DMS53 treated with DMSO at 0.1 percent for 48 hours (cell line): ENCODE measurements around the gene ATAD3A.

Source experiments
- DNase-seq: peaks from one replicate; lab custom pipeline; 2025; ENCODE audit not compliant: unreplicated experiment; lab: John Stamatoyannopoulos, UW

The ATAD3A gene

DNA sequence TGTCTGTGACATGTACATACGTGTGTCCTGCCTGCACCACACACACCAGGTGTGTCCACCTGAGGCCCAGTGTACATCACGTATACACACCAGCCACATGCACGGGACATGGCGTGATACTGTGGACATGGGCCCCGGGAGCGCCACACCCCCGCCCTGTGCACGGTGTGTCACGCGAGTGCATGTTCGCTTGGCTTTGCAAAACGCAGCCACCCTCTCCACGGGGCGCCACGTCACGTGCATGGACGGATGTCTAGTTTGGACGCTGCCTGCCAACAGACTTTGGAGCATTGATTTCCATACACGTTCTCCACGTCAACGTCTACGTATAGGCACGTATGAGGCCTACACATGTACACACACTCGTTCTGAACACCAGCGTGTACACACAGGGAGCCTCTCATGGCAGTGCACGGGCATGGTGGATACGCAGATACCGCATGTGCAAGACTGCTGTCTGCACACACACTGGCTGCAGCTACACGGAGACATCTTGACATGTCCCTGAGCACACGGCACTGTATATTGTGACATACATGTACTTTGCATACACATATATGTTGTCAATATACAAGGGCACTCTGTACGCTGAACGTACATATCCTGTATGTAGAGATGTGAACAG is 25.8 kb downstream of the ATAD3A start:
- DNase-seq: no peak

DNA sequence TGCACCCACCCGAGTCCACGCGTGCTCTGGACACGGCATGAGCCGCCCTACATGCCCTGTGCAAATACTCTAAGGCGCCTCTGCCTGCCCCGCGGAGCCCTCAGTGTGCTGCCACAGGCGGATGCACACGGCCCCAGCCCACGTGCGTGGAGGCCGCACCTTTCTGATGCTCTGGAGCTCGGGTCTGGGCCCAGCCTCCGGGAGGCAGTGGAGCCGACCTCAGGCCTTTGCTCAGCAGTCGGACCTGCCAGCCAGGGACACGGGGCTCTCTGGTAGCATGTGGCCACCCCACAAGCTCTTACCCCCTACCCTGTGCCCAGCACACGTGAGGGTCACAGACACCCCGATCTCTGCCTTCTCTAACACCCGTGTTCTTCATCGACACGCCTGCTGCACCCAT is 26.4 kb downstream of the ATAD3A start:
- DNase-seq: no peak

DNA sequence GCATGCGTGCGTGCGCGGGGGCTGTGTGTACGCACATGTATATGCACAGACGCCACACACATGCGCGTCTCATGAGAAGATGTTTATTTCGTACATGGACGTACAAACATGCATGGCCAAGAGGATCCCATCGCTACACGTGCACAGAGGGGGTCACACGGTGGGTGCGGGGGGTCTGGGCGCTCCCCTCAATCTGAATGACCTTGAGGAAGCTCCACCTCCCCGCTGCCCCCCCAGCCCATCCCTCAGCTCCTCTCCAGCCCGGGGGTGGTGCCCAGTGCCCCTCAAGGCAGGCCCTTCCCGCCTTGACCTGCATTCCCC is 27.0 kb downstream of the ATAD3A start:
- no peak for DNase-seq

DNA sequence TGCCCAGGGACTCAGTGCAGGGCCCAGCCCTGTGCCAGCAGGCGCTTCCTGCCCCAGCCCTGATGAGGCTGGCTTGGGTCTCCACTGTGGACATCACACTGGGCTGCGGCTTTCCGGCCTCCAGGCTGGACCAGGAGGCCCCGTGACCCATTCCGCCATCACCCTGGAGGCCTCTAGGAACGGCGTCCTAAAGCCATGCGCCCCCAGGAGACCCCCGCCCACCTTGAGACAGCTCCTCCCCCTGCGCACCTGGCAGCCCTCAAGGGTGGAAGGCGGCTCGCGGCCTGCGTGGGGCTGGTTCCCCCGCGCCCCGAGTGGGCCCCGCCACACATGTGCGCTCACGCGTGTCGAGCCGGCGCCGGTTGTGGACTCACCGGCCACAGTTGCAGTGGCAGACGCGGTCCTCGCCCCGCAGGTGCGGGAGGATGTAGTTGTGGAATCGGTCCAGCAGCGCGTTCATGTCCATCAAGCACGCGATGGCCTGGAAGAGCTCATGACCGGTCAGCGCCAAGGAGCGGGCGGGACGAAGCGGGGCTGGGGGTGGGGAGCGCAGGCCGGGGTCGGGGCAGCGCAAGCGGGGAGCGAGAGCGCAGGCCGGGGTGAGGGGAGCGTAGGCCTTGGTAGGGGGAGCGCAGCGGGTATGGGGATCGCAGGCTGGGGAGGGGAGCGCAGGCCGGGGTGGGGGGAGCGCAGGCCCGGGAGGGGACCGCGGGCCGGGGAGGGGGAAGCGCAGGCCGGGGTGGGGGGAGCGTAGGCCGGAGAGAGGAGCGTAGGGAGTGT is 27.5 kb downstream of the ATAD3A start:
- DNase-seq: no peak

DNA sequence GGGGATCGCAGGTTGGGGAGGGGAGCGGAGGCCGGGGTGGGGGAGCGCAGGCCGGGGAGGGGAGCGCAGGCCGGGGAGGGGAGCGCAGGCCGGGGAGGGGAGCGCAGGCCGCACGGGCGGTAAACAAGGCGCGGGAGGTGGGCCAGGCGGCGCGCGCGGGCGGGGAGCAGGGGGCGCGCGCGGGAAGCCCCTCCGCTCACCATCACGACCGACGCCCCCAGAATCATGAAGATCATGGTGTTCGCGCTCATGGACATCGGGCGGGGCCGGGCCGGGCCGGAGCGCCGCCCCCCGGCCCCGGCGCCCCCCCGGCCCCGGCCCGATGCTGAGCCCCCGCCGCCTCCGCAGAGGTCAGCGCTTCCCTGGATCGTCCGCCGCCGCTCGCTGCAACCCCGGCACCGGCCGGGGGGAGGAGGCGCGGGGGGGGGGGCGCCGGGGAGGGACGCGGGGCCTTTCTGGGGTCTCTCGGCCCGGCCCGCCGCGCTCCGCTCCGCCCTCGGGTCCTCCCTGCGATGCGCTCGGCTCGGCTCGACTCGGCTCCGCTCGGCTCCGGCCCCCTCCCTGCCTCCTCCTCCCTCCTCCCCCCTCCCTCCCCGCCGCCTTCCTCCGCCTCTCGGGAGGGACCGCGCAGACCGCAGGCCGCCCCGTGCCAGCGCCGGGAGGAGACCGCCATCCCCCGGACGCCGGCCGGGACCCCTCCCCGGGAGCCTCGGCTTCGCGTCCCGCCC is 28.3 kb downstream of the ATAD3A start, which contains the start of gene TMEM240:
Gene TMEM240 (minus strand): TSS at position 535 of the 728 bp plus-strand sequence. CDS start 278 bp downstream, at position 257.
- no peak for DNase-seq

DNA sequence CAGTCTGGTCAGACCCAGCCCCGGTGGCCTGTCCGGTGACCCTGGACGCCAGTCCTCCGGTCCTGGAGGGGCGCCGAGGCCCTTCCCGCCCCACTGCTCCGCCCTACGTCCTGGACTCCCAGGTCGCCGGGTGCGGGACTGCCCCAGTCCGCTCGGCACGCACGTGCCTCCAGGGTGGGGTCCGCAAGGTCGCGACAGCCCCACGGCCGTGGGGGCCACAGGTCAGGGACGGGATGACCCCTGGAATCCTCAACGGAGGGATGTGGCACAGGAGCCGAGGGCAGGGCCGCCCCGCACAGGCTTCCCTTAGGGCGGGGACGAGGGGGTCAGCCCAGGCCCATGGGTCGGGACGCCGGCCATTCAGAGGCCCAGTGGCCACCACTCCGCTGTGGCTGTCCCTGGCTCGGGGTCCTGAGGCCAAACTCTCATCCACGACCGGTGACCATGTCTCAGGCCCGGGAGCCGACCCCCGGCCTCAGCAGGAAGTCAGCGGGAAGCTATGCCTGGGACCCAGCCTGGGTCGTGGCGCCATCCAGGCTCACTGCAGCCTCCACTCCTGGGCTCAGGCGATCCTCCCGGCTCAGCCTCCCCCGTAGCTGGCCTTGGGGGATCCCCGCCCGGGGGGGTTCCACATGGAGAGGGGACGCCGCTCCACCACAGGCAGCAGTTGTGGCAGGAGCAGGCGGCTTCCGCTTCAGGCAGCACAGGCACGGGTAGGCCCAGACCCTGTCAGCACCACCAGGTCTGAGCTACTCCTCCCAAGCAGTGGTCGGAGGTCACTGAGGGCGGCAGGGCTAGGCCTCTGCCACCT is 29.1 kb downstream of the ATAD3A start:
- DNase-seq: no peak

DNA sequence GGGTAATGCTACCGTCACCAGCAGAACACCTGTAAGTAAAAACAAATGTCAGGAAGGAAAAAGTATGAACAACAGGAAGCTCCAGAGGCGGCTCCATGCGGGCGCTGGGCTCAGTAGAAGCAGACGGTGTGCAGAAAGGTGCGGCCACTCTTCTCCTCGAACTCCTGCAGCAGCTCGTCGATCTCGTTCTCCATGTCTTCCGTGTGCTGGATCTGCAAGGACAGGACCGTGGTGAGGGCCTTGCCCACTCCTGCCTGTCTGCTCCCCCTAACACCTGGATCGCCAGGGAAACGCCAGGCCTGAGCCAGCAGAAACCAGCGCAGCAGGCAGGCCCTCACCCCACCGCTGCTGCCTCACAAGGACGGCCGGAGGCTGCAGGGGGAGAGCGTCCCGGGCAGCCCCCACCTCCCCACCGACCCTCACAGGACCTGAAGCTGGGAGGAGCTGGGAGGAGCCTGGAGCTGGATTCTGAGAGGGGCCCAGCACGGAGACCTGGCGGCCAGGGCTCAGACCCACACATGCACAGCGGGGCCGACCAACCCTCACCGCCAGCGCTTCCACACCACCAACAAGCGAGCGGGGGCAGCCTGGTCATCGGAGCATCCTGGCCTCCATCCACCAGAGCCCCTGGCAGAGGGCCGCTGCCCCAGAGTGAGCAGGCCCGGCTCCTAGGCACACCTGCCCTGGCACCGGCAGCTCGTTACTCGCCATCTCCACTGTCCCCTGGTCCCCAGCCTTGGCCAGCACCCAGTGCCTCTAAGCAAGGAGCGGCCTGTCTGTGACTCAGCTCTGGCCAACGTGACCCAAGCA is 30.2 kb downstream of the ATAD3A start:
- no peak for DNase-seq

DNA sequence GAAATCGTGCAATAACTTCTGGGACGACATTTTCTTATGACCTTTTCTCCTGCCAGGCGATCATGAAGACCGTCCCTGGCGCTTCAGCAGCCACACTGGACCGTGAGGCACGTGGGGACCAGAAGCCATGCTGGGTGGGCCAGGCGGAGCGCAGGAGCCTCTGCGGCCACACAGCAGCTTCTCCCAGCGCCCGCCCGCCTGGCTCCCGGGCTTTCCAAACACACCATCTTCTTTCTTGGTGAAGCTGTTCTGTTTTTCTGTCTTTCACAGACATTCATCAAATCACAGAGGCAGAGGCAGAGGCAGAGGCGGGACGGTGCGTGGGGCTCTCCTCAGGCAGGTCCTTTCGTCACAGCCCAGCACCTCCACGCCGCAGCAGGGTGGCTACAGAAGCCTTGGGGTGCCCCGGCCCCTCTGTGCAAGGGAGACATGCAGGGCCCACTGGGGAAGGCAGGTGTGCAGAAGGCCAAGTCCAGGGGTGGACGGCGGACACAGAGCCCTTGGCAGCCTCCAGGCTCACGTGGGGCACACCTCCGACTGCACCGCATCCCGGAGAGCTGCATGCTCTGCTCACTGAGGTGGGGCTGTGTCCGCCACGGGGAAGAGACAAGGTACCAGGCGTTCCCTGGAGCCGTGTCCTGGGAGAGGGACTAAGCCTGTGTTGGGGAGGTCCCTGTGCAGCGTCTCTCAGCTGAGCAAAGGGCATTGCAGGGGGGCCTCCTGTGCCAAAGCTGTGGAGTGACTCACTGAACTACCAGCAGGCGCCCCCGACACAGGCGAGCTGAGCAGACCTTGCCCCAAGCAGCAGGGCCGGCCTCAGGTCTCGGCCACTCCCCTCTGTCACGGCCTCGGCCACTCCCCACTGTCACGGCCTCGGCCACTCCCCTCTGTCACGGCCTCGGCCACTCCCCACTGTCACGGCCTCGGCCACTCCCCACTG is 31.1 kb downstream of the ATAD3A start:
- no peak for DNase-seq

DNA sequence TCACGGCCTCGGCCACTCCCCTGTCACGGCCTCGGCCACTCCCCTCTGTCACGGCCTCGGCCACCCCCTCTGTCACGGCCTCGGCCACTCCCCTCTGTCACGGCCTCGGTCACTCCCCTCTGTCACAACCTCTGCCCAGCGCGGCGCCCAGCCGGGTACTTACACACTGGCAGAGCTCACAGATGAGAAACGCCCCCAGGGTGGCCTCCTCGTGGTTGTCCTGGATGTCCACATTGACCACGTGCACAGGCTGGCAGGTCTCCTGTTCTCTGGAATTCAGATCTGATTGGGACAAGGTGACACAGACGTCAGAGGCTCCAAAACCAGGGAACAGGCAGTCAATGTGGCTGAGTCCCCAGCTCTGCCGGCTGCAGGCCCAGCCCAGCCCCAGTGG is 31.7 kb downstream of the ATAD3A start:
- DNase-seq: no peak

DNA sequence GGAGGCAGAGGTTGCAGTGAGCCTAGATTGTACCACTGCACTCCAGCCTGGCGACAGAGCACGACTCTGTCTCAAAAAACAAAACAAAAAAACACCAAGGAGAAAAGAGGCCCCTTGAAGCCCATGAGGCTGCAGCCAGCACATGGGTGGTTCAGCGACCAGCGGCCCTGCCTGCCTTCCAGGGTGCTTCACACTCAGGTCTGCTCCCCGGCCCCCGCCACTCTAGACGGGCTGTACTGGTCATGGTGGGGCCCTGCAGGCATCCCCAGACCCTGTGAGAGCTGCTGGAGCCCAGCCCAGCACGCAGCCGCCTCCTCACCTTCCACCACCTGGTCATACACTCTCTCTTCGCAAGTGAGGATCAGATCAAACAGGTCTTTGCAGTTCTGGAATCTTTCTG is 32.6 kb downstream of the ATAD3A start:
- DNase-seq: no peak

DNA sequence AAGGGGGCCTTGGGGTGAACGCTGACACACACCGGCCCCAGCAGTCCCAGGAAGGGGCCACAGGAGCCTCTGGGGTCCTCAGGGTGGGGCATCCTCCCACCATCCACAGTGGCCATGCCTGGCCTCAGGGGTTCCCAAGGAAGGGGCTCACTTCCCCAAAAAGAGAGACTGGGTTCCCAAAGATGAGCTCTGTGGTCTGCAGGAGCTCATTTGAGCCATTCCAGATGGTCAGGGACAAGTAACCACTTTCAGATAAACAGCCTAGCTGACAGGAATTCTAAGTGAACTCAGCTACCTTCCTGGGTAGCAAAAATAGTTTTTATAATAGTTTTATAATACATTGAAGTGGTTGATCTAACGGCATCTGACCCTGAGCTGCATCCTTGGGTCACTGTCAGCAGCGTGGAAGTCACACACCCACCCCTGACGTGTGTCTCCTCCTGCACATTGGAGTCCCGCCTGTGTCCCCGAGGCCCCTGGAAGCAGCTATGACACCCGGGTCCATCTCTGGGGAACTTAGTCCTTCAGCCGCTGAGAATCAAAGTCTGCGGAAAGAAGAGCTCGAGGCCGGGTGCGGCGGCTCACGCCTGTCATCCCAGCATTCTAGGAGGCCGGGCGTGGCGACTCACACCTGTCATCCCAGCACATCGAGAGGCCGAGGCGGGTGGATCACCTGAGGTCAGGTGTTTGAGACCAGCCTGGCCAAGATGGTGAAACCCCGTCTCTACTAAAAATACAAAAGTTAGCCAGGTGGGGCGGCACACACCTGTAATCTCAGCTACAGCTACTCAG is 34.2 kb downstream of the ATAD3A start:
- no peak for DNase-seq

DNA sequence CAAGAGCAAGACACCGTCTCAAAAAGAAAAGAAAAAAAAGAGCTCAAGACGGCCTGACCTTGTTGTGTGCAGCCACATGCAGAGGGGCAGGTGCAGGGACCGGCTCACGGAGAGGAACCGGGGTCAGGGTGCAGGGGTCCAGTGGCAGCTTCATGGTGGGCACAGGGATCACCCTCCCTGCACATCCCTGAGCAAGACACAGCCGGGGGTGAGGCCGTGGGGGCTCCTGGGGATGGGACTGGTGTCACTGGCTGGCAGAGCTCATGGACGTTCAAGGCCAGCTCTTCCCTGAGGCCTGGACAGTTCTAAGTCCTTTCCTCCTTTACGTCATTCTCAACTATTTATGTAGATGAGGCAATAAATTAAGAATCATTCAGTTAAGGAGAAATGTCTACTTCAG is 35.0 kb downstream of the ATAD3A start:
- no peak for DNase-seq

DNA sequence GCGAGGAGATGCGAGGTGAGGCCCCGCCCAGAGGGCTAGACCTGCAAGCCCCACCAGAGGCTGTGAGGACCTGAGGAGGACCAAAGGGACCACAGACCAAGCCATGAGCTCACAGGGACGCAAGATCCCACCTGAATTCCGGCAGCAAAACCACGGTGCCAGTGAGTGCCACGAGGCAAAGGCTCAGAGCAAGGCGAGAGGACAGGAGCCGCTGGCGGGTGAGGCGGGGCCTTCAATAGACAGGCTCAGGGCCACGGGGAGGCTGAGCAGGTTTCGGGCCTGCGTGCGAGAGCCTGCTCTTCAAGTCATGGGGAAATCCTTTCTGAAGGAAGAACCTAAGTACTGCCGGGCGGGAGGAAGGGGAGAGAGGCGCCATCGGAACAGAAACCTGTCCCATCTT is 35.5 kb downstream of the ATAD3A start:
- DNase-seq: no peak

DNA sequence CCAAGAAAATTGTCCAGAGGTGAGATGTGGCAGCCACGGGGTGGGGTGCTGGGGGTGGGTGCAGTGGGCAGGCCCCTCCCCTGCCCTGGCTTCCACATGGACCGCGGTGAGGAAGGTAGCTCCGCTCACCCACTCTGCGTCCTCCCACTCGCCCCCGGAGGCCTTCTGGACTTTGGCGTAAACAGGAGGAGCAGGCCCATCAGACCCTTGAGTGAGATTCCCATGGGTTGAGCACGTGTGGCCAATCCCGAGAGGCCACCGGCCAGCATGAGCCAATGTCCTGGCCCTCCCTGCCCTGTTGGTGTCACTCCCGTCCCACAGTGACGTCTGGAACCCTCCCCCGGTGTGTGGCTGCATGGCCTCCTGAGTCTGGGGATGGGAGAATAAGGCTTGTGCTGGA is 36.6 kb downstream of the ATAD3A start:
- DNase-seq: no peak

DNA sequence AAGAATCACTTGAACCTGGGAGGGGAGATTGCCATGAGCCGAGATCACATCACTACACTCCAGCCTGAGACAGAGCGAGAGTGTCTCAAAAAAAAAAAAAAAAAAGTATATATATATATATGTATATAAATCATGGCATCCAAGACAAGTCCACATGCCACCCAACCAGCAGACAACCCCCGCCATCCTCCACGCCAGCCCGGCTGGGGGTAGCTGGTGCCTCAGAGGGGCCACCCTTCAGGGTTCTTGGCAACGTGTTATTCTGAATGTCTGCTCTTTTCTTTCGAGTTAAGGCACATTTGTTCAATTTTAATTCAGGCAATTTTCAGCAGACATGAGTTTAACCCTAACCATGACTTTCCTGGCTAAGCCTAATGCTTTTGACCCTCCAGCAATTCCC is 38.1 kb downstream of the ATAD3A start:
- DNase-seq: no peak

DNA sequence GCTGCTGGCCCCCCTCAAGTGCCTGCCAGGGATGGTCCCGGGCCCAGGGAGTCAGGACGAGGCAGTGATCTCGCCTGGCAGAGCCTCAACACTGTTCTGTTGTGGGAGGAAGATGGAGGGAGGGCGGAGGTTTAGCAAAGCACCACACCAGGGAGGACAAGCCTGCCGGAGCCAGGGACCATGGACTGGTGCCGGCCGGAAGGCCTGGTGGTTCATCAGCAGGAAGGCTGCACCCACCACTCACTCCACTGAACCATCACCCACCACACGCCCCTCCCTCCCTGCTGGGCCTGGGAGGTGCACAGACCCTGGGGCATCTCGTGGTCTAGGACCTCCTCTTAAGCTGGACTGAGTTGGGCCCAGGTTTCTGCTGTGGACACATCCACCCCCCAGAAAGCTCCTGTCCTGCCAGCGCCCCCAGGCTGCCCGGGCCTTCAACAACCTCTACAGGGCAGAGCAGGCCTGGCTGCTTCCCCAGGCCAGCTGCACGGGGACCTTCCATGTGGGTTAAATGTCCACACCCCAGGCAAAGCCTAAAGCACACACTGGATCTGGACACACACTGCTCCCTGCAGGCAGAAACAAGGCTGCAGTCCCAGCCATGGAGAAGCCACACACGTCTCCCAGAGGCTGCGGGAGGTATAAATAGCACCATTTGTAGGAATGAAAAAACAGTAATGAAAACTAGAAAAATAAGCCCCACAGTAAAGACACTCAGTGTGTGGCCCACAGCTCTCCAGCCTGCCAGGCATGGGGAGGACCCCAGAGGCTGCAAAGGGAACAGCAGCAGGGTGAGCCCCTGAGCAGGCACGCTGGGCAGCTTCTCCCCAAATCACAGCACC is 38.9 kb downstream of the ATAD3A start:
- no peak for DNase-seq

DNA sequence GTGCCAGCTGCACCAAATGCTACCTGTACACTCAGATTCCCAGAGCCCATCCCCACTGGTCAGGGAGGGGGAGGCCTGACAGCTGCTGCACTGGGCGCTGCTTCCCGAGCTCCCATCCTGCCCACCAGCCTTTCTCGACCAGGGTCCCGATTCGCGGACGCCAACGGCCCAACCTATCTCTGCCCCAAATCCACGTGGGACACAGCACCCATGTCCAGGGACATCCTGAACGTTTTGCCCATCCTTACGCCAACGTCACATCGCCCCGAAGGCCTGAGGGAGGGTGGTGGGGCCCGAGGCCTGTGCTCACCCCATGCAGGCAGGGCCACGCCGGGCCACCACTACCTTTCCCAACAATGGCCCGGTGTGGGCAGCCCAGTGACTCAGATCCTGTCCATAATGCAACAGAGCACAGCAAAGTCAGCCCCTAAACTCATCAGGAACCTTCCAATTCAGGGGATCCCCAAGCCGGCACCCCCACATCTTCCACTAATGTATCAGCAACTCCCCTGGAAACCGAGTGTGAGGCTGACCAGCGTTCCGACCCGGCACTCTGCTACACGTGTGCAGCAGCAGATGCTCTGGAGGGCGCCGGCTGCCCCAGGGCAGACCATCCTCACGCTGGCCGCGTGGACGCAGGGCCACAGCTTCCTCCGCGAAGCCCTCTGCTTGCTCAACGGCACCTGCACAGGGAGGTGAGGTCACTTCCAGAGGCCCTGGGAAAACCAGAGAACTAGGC is 39.7 kb downstream of the ATAD3A start:
- DNase-seq: no peak
